Left renal pelvis (tissue), 4 donors: ENCODE data around the gene KLHL24. TPM values are rescaled to one million over a fixed set of nuclear protein-coding genes. Genes with fewer than 3 reads are reported as not detected.
"Not testable (repeated sequence)": the region's sequence is repeated elsewhere in the genome, so short reads cannot be mapped to it uniquely, and the experiment has no call there.

ENCODE experiments used
- DNase-seq, 4 donors: peaks; one replicate each; pipeline ENCODE4 v3.0.0-alpha.2; 2013; ENCODE audit warnings: low read depth in 4 of 4, low spot score in 3 of 4
- polyA plus RNA-seq, 4 donors: library from polyadenylated mRNA; unstranded; fragments of 120-200 nt; gene quantifications; one replicate each; pipeline ENCODE4 v1.2.1, GENCODE V29; 2013; ENCODE audit not compliant: insufficient read length in 4 of 4

KLHL24 gene
- 10 to 100 TPM; 40.5 to 53.9 (median 47.2) TPM for polyA plus RNA-seq

- peak; percentile 88 to 91 (median 88) for DNase-seq
Measured at GRCh38 chr3:183635431-183636220, at the start of gene KLHL24. KLHL24 (plus strand) TSS chr3:183635623; CDS start chr3:183650357, 14,734 bp downstream.

GRCh38 chr3:183586477-183586876 lies 48.9 kb upstream of the KLHL24 start:
- DNase-seq = no peak

DNA sequence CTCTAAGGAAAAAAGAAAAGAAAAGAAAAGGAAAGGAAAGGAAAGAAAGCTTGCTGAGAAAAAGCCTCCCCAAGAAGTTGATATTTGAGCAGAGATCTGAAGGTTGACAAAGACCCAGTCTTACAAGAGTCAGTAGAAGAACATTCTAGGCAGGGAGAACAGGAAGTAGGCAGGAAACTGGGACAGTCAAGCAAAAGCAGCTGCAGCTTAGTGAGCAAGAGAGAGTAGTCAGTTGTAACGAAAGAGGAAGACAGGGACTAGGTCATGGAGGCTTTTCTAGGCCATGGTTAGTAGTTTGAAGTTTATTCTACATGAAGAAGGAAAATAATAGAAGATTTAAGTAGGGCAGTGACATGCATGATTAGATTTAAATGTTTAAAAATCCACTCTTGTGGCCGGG lies 48.1 kb upstream of the KLHL24 start:
- no peak for DNase-seq

- no peak for DNase-seq
Measured at GRCh38 chr3:183590442-183590841, 45.0 kb upstream of the KLHL24 start.

DNA sequence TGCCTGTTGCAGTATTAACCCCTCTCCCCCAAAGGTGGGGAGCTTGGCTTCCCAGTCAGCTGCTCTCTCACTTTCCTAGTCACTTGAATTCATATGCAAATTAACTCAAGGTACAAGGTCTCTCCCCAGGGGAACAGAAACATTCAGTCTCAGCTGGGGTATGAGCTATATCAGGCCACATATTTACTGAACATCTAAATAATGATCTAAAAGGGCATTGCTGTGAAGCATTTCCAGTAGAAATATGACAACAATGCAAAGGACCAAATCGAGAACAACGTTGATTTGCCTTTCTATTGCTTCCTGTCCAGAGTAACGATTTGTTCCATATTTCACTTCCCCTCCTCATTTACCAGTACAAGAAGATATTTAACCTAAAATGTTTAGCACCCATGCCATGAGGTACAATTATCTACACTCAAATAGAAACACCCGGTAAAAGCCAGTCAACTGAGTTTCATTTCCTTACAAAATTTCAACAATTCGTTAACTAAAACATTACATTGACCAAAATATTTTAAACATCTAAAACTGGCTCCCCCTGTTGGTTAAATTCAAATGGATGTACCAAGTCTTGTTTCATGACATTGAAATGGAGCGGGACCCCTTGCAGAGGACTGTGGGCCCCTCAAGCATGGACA lies 43.4 kb upstream of the KLHL24 start:
- DNase-seq = no peak

DNA sequence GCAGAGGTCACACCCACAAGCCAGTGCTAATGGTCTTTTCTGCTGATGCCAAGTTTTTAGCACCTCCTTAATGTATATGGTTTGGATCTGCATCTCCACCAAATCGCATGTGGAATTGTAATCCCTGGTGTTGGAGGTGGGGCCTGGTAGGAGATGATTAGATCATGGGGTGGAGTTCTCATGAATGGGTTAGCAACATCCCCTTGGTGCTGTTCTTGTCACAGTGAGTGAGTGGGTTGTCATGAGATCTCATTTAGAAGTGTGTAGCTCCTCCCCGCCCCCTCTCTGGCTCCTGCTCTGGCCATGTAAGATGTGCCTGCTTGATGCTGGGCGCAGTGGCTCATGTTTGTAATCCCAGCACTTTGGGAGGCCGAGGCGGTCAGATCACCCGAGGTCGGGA lies 42.6 kb upstream of the KLHL24 start:
- no peak for DNase-seq

DNA sequence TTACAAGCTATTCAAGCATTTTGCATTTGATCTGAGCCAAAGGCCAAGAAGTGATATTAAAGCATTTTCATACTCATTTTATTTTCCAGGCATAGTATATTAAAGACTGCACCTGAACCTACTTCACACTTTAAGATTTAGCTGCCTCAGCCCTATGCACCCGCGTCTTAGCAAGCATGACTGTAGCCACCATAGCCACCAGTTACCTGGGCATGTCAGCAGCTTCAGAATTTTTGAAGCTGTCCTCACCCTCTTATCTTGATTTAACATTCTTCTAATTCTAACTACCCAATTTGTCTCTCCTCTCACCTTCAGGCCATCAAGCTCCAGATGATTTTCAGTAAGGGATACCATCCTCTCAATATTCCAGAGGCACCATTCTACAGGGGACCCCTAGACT lies 40.8 kb upstream of the KLHL24 start:
- no peak for DNase-seq

GRCh38 chr3:183597959-183598358 lies 37.5 kb upstream of the KLHL24 start:
- DNase-seq = no peak

GRCh38 chr3:183611326-183611725 lies 24.1 kb upstream of the KLHL24 start:
- not testable (repeated sequence) for DNase-seq

DNA sequence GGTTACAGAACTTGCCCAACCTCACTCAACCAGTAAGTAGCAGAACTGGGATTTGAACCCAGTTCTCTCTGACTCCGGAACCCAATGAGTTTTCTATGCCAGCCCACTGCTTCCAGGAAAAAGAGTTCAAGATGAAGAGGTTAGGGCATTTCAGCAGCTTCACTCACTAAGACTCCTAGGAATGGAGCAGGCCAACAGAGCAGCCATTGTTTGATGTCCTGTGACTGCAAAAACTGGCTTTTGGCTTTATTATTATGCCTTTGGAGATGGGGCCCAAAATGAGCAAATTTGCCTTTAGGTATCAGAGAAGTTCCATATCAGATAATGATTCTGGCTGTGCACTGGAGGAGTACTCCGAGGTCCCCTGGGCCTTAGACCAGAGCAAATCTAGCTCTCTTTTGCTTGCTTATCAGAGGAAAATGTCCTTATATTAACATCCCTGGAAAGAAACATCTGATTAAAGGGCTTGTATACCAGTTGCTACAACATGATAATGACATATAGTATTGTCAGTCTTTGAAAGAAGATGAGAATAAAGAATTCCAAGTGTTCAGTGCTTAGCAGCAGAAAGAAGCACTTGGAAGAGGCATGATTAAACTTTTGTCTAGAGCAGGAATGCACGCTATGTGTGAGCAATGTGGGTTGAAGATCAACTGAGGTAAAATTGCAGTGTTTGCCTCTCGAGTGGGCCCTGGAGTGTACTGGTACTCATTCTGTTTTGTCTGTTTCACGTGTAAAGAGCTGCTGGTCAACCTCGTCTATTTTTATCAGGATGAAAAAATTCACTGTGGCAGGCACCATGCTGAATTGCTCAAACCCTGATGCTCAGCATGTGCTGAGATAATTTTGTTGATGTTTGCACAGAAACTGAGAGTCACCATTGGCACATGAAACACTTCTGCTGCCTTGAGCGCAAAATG lies 21.8 kb upstream of the KLHL24 start:
- no peak for DNase-seq

- DNase-seq = no peak
Measured at GRCh38 chr3:183618542-183618941, 16.9 kb upstream of the KLHL24 start.

GRCh38 chr3:183619010-183619409 lies 16.4 kb upstream of the KLHL24 start:
- DNase-seq = no peak

DNA sequence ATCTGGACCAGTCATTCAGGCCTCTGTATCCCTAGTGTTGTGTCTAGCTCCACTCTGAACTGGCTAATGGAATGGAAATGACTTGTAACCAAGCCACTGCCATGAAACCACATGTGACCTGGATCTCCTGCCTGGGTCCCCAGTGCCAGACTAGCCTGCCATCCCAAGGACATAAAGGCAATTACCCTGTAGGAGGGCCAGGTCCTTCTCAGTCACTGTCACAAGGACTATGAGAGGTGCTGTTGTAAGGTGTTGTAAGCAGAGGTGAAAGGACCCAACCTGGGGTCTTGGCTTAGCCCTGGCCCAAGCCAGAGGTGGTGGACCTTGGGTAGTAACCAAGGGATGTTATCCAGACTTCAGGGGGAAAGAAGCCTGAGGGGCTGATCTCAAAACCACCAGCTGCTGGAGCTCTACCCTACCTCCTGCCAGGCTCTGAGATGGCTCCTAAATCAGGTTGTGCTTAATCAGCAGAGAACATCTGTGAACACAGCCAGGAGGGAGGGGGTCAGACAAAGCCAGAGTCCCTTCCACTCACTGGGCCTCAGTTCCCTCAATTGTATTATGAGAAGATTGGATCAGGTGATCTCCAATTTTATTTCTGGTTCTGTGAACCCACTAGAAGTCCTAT lies 15.7 kb upstream of the KLHL24 start:
- no peak for DNase-seq

DNA sequence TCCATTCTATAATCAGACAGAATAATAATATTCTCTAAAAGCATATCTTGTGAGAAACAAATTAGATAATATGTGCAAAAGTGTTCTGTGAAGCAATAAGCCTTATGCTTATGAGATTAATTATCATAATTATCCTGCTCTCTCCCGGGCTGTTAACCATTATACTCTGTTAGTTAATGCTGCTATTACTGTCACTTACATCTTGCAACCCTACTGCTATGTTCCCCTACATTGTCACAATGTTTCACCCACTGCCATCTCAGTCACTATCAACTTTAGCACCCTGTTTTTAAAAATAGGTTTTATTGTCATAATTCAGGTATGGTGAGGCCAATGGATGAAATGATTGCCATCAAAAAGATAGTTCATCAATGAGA lies 15.2 kb upstream of the KLHL24 start:
- no peak for DNase-seq

DNA sequence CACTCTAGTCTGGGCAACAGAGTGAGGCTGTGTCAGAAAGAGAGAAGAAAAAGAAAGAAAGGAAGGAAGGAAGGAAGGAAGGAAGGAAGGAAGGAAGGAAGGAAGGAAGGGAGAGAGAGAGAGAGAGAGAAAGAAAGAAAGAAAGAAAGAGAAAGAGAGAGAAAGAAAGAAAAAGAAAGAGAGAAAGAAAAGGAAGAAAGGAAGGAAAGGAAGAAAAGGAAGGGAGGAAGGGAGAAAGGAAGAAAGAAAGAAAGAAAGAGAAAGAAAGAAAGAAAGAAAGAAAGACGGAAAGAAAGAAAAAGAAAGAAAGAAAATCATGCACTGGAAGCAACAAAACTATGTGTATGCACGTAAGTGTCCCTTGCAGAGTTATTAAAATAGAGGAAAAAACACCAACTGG lies 12.9 kb upstream of the KLHL24 start:
- not testable (repeated sequence) for DNase-seq

DNA sequence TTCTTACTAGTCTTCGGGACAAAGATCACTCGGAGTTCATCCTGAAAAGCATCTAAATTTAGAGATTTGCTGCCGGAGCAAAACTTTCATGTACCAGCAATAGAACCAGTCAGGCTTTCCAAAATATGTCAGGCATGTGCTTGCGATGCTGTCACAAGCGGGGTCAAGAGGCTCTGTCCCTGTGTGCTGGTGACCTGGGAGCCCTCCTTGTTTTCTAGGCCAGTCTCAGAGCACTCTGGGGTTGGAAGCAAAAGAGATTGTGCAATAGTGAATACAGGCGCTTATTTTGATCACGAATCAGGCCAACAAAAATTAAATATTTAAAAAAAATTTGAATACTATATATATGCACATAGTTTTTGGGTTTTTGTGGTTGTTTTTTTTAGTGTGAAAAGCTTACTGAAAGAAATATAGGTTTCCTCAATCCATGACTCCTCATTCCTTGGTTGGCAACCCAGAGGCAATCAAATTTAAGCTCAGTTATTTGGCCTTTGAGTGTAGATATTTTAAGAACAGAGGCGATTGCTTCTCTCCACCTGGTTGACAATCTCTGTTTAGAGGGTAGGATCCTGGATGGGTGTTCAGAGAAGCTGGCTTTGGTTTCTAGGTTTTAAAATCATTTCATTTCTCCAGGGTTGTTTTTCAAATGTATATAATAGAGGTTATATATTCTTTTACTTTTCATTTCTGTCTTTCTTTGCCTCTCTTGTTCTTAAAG lies 8.4 kb upstream of the KLHL24 start:
- DNase-seq = no peak

DNA sequence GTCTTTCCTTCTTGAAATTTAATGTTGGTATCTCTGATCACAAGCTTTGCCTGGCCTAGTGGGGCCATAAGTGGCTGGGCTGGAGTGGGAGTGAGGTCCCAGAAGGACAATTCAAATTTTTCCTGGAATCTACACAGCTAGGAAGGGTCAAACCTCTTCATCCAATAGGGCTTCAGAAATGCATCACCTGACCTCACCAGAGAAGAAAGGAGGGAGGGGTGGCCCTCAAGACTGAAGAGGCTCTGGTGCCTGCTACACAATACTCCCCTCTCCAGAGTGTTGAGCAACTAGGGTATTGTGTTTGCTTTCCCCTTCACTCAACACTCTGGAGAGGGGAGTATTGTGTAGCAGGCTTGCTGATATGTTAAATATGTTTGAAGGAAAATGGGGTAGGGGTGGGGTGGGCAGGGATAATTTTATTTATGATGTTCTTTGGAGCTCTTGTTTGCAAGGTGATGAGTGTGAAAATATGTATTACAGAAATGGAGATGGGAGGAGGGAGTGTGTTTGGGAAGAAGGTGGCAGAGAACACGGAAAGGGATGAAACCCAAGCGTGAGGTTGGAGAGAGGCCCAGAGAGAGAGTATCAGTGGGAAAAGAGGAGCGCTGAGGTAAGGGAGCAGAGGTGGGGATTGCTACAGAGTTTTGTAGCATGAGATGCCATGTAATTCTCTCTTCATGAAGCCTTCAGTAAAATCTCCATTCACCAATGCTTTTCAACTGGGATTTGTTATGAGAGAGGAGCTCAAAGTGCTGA lies 5.7 kb upstream of the KLHL24 start:
- DNase-seq = no peak

GRCh38 chr3:183631715-183632114 lies 3.7 kb upstream of the KLHL24 start:
- DNase-seq = no peak

DNA sequence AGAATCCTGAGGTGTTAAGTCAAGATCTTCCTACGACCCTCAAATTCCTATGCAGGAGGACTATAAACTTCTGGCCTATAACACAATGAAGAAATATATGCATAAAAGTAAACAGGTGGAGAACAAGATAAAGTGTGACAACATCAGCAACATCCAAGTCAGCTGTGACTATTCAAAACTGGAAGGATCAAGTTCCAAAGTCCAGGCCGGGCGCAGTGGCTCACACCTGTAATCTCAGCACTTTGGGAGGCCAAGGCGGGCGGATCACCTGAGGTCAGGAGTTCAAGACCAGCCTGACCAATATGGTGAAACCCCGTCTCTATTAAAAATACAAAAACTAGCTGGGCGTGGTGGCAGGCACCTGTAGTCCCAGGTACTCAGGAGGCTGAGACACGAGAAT lies 2.7 kb upstream of the KLHL24 start:
- DNase-seq = not testable (repeated sequence)
